ENCODE measurements around the gene APH1B.

DNA sequence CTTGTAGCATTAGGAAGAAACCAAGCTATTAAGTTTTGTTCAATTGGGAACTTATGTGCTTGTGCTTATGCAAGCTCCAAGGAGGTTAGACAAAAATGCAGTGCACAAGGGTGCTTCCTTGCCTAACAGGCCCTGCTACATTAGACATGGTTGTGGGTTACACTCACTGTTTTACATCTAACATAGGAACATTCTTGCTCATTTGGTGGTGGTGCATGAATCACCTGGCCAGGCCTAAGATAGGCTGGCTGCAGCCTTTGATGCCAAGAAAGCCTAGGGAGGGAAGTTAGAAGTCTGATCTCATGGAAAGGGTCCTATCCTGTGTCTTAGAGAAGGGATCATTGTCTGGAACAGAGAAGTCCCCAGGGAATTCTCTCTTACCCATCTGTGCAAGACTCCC is 60.8 kb downstream of the APH1B start:
- TF ChIP-seq SP1 (IDR thresholded peaks at IDR 0.05): no peak
- no peak for TF ChIP-seq FOXM1 (IDR thresholded peaks at IDR 0.05; ENCODE audit: borderline replicate concordance)
- TF ChIP-seq TARDBP (IDR thresholded peaks at IDR 0.05): no peak
- no peak for TF ChIP-seq CTBP1 (IDR thresholded peaks at IDR 0.05; ENCODE audit: borderline replicate concordance)
- TF ChIP-seq FOXK2 (IDR thresholded peaks at IDR 0.05): no peak
- TF ChIP-seq ELF4 (IDR thresholded peaks at IDR 0.05): no peak
- no peak for TF ChIP-seq BHLHE40 (IDR thresholded peaks at IDR 0.05; ENCODE audit: borderline replicate concordance)
- TF ChIP-seq PKNOX1 (IDR thresholded peaks at IDR 0.05): no peak
- no peak for TF ChIP-seq ARNT (IDR thresholded peaks at IDR 0.05)
- TF ChIP-seq NFRKB (IDR thresholded peaks at IDR 0.05): no peak

Measured in HEK293T (cell line).